H1 (cell line): ENCODE measurements around the gene TDRD12. TPM values are rescaled to one million over a fixed set of nuclear protein-coding genes. Genes with fewer than 3 reads are reported as not detected.

ENCODE experiments used
- ZNF274 ChIP-seq: IDR thresholded peaks from 2 replicates; pipeline ENCODE4 v1.7.0; 2012; ENCODE audit warnings: low read length, borderline replicate concordance; ENCODE audit errors: extremely low read depth
- polyA plus RNA-seq, 7 experiments: library from polyadenylated mRNA; depleted of rRNA in 3 of 7; stranded (reverse) in 5 of 7; unstranded in 2 of 7; fragments of >200 nt in 5 of 7; fragments of 200-250 nt in 2 of 7; gene quantifications; 1 replicate in 5 of 7; 2 replicates in 1 of 7; 4 replicates in 1 of 7; pipeline versions ENCODE4 v1.2.1 to v1.2.3, GENCODE V29; 2011 to 2013; ENCODE audit warnings: missing spikeins in 2 of 7, mixed read lengths in 2 of 7
- total RNA-seq: library from RNA; stranded (reverse); fragmentation: NEBNext Ultra II Directional; extraction: Animal tissue kit (Norgen Biotek cat#: 25700); gene quantifications from 2 replicates; pipeline ENCODE4 v1.2.1, GENCODE V29; 2021
- TF ChIP-seq, protein P1 (sequence below): fragments of 300-600 bp; sonication (generic); IDR thresholded peaks from 2 replicates; pipeline ENCODE4 v1.7.1; 2012; ENCODE audit warnings: low read length, moderate library complexity, mild to moderate bottlenecking, inconsistent platforms; ENCODE audit not compliant: insufficient replicate concordance

The TDRD12 gene
- total and polyA plus RNA-seq, 2 of the 8 experiments (the other 6 are each of a cell fraction or from before 2014, with no cell fraction given) = 0.39 to 0.88 TPM

DNA sequence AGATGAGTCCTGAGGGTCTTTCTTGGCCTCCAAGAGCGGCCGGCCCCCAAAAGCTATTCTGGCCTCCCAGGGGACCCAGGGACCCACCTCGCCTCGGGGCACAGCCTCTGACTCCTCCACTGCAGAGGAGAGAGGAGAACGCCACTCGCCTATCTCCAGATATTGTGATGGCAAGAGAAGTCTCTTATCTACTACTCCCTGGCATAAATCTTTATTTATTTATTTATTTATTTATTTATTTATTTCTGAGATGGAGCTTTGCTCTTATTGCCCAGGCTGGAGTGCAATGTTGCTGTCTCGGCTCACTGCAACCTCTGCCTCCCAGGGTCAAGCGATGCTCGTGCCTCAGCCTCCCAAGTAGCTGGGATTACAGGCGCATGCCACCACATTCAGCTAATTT is 139.0 kb downstream of the TDRD12 start (continued):
- TF ChIP-seq, protein P1, sequence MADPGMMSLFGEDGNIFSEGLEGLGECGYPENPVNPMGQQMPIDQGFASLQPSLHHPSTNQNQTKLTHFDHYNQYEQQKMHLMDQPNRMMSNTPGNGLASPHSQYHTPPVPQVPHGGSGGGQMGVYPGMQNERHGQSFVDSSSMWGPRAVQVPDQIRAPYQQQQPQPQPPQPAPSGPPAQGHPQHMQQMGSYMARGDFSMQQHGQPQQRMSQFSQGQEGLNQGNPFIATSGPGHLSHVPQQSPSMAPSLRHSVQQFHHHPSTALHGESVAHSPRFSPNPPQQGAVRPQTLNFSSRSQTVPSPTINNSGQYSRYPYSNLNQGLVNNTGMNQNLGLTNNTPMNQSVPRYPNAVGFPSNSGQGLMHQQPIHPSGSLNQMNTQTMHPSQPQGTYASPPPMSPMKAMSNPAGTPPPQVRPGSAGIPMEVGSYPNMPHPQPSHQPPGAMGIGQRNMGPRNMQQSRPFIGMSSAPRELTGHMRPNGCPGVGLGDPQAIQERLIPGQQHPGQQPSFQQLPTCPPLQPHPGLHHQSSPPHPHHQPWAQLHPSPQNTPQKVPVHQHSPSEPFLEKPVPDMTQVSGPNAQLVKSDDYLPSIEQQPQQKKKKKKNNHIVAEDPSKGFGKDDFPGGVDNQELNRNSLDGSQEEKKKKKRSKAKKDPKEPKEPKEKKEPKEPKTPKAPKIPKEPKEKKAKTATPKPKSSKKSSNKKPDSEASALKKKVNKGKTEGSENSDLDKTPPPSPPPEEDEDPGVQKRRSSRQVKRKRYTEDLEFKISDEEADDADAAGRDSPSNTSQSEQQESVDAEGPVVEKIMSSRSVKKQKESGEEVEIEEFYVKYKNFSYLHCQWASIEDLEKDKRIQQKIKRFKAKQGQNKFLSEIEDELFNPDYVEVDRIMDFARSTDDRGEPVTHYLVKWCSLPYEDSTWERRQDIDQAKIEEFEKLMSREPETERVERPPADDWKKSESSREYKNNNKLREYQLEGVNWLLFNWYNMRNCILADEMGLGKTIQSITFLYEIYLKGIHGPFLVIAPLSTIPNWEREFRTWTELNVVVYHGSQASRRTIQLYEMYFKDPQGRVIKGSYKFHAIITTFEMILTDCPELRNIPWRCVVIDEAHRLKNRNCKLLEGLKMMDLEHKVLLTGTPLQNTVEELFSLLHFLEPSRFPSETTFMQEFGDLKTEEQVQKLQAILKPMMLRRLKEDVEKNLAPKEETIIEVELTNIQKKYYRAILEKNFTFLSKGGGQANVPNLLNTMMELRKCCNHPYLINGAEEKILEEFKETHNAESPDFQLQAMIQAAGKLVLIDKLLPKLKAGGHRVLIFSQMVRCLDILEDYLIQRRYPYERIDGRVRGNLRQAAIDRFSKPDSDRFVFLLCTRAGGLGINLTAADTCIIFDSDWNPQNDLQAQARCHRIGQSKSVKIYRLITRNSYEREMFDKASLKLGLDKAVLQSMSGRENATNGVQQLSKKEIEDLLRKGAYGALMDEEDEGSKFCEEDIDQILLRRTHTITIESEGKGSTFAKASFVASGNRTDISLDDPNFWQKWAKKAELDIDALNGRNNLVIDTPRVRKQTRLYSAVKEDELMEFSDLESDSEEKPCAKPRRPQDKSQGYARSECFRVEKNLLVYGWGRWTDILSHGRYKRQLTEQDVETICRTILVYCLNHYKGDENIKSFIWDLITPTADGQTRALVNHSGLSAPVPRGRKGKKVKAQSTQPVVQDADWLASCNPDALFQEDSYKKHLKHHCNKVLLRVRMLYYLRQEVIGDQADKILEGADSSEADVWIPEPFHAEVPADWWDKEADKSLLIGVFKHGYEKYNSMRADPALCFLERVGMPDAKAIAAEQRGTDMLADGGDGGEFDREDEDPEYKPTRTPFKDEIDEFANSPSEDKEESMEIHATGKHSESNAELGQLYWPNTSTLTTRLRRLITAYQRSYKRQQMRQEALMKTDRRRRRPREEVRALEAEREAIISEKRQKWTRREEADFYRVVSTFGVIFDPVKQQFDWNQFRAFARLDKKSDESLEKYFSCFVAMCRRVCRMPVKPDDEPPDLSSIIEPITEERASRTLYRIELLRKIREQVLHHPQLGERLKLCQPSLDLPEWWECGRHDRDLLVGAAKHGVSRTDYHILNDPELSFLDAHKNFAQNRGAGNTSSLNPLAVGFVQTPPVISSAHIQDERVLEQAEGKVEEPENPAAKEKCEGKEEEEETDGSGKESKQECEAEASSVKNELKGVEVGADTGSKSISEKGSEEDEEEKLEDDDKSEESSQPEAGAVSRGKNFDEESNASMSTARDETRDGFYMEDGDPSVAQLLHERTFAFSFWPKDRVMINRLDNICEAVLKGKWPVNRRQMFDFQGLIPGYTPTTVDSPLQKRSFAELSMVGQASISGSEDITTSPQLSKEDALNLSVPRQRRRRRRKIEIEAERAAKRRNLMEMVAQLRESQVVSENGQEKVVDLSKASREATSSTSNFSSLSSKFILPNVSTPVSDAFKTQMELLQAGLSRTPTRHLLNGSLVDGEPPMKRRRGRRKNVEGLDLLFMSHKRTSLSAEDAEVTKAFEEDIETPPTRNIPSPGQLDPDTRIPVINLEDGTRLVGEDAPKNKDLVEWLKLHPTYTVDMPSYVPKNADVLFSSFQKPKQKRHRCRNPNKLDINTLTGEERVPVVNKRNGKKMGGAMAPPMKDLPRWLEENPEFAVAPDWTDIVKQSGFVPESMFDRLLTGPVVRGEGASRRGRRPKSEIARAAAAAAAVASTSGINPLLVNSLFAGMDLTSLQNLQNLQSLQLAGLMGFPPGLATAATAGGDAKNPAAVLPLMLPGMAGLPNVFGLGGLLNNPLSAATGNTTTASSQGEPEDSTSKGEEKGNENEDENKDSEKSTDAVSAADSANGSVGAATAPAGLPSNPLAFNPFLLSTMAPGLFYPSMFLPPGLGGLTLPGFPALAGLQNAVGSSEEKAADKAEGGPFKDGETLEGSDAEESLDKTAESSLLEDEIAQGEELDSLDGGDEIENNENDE = no peak
- no peak for TF ChIP-seq ZNF274
